Esophagus squamous epithelium (tissue), 5 donors: ENCODE data around the gene ALOXE3. TPM values are rescaled to one million over a fixed set of nuclear protein-coding genes. Genes with fewer than 3 reads are reported as not detected.

Source experiments
- DNase-seq: peaks from one replicate; lab custom pipeline; 2025; lab: John Stamatoyannopoulos, UW
- H3K27ac ChIP-seq, 4 donors: fragments of 200-600 bp; sonication (generic); one replicate each; pipeline ENCODE4 v1.5.1; 2016 to 2019; ENCODE audit warnings: mild to moderate bottlenecking in 1 of 4
- H3K27me3 ChIP-seq, 4 donors: fragments of 200-600 bp; sonication (generic); 1 replicate in 3 of 4; 2 replicates in 1 of 4; pipeline versions ENCODE4 v1.5.1 to v1.6.0; 2017 to 2021; ENCODE audit warnings: antibody characterized with exemption in 1 of 4
- H3K36me3 ChIP-seq, 3 donors: fragments of 200-600 bp; sonication (generic); one replicate each; pipeline ENCODE4 v1.5.1; 2016 to 2019
- H3K4me1 ChIP-seq, 3 donors: fragments of 200-600 bp; sonication (generic); one replicate each; pipeline ENCODE4 v1.5.1; 2017 to 2019
- H3K4me3 ChIP-seq, 4 donors: fragments of 200-600 bp; sonication (generic); 1 replicate in 3 of 4; 2 replicates in 1 of 4; pipeline ENCODE4 v1.5.1; 2016 to 2019; ENCODE audit warnings: mild to moderate bottlenecking in 2 of 4, moderate library complexity in 1 of 4
- H3K9me3 ChIP-seq, 3 donors: fragments of 200-600 bp; sonication (generic); one replicate each; pipeline ENCODE4 v1.5.1; 2016 to 2019
- POLR2A ChIP-seq, 4 donors: fragments of 450-650 bp; IDR thresholded peaks; one replicate each; pipeline ENCODE4 v1.6.1; 2017; ENCODE audit warnings: antibody characterized with exemption in 4 of 4, mild to moderate bottlenecking in 4 of 4, moderate library complexity in 3 of 4
- WGBS, 2 donors: methylation state at CpG; one replicate each; pipeline ENCODE4 v1.1.5; 2018; 5-methylcytosine and 5-hydroxymethylcytosine counted together
- intact Hi-C: fragments of 100-400 bp; cut with DNase I; formaldehyde crosslinking; loops from one replicate; pipeline ENCODE4 v1.15.0; 2022
- total RNA-seq, 4 donors: library from RNA; depleted of rRNA; stranded (reverse); fragments of >200 nt; gene quantifications; one replicate each; pipeline ENCODE4 v1.1.0, GENCODE V29; 2016
- TF ChIP-seq, protein P1 (sequence below), 6 experiments: fragments of 450-650 bp in 4 of 6; fragments of 200-600 bp in 2 of 6; sonication (generic) in 2 of 6; IDR thresholded peaks; one replicate each; pipeline ENCODE4 v1.5.1; 2016 to 2019; ENCODE audit warnings: antibody characterized with exemption in 6 of 6, mild to moderate bottlenecking in 4 of 6, moderate library complexity in 4 of 6
- donor health status: DM: yes; HTN: yes; CAD: no.

The ALOXE3 gene
- total RNA-seq, 4 donors from 2014 or later, result 0.30 to 8.8 (median 2.2) TPM; not detected in 1

DNA sequence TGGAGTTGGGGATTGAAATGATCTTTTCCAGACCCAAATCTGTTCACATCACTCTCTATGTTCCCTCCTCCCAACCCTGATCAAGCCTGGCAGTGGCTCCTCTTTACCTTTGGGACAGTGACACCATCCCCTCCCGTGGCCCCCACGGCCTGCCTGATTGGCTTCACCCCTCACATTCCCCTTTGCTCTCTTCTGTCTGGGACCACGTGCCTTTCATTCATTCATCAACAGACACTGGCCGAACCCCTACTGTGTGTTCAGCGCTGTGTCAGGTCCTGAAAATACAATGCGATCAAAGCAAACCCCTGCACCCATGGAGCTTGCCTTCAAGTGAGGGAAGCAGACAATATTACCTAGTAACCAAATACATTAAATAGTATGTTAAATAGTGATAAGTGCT is 28.6 kb downstream of the ALOXE3 start:
- no peaks in the 10 kb centered on the region for H3K36me3 ChIP-seq
- H3K27ac ChIP-seq, result no peak overlapping the region
- H3K9me3 ChIP-seq, result no peaks in the 10 kb centered on the region
- H3K4me1 ChIP-seq, result peaks cover 0 to 17% (median 6%) of the 10 kb centered on the region in 3 donors
- intact Hi-C loops, result no loop called here
- 68 to 82% methylated on average over 5 to 6 of the region's 6 CpGs for WGBS, 2 donors
- peaks cover 0 to 64% (median 0%) of the 10 kb centered on the region in 4 donors for H3K27me3 ChIP-seq
- no peak for TF ChIP-seq POLR2A (IDR thresholded peaks at IDR 0.05)
- TF ChIP-seq, protein P1, sequence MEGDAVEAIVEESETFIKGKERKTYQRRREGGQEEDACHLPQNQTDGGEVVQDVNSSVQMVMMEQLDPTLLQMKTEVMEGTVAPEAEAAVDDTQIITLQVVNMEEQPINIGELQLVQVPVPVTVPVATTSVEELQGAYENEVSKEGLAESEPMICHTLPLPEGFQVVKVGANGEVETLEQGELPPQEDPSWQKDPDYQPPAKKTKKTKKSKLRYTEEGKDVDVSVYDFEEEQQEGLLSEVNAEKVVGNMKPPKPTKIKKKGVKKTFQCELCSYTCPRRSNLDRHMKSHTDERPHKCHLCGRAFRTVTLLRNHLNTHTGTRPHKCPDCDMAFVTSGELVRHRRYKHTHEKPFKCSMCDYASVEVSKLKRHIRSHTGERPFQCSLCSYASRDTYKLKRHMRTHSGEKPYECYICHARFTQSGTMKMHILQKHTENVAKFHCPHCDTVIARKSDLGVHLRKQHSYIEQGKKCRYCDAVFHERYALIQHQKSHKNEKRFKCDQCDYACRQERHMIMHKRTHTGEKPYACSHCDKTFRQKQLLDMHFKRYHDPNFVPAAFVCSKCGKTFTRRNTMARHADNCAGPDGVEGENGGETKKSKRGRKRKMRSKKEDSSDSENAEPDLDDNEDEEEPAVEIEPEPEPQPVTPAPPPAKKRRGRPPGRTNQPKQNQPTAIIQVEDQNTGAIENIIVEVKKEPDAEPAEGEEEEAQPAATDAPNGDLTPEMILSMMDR (IDR thresholded peaks at IDR 0.05), result no peak
- no peak for DNase-seq
- no peak overlapping the region for H3K4me3 ChIP-seq

DNA sequence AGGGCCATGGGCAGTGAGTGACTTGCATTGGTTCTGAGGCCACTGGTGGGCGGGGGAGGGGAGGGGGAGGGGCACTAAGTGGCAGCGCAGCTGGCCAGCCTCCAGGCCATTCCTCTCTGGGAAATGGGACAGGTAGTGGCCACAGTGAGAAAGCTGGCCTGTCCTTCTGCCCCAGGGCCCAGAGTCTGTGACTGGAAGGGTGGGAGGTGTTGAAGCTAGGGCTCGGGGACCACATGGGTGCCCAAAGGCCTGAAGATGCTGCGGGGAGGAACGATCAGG is 30.4 kb downstream of the ALOXE3 start:
- peaks cover 0 to 76% (median 0%) of the 10 kb centered on the region in 4 donors for H3K27me3 ChIP-seq
- TF ChIP-seq, protein P1 (IDR thresholded peaks at IDR 0.05), result no peak
- TF ChIP-seq POLR2A (IDR thresholded peaks at IDR 0.05), result no peak
- no peaks in the 10 kb centered on the region for H3K9me3 ChIP-seq
- no peaks in the 10 kb centered on the region for H3K36me3 ChIP-seq
- no peak overlapping the region for H3K4me3 ChIP-seq
- 84% methylated on average over 3 of the region's 5 CpGs for WGBS, 2 donors
- intact Hi-C loops, result no loop called here
- no peak for DNase-seq
- peaks cover 0 to 13% (median 6%) of the 10 kb centered on the region in 3 donors for H3K4me1 ChIP-seq
- no peak overlapping the region for H3K27ac ChIP-seq

DNA sequence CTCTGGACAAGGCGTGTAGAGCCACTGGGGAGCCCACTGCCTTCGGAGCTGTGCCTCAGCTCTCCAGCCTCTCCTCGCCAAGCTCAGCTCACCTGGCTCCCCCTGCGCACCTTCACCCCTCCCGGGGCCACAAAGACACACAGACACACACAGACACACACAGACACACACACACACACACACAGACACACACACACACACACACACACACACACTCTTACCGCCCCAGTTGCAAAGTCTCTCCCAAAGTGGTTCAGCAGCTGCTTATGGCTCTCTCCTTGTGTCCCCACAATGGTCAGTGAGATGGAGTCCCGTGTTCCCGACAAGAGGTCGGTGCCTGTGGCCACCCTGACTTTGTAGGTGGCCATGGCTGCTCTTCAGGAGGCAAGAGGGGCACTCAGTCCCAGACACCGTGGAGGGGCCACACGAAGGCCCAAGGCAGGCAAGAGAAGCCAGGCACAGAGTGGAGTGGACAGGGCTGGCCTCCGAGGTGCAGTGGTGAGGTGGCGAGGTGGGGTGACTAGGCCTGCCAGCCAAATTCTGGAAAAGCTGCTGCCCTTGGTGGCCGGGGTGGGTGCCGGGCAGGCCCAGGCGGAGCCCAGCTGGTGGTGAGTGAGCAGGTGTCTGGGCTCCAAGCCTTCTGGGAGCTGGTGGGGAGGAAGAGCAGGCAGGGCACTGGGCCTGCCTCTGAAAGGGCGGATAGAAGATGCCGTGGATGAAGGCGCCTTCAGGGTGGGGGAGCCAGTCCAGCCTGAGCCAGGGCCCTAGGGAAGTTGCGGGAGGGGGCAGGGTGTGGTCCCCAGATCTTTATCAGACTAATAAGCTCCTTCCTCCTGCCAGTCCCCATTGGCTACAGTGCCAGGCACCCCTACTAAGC is 31.0 kb downstream of the ALOXE3 start, which contains the start of gene ALOX12B:
Gene ALOX12B (minus strand): TSS at position 642 of the 877 bp plus-strand sequence. CDS start 274 bp downstream, at position 368.
- TF ChIP-seq, protein P1 (IDR thresholded peaks at IDR 0.05), result no peak
- no peak for TF ChIP-seq POLR2A (IDR thresholded peaks at IDR 0.05)
- peaks cover 0 to 76% (median 0%) of the 10 kb centered on the region in 4 donors for H3K27me3 ChIP-seq
- H3K4me1 ChIP-seq, result peaks cover 0 to 13% (median 6%) of the 10 kb centered on the region in 3 donors
- 56 to 77% methylated on average over 9 to 11 of the region's 20 CpGs for WGBS, 2 donors
- intact Hi-C loops, result no loop called here
- H3K9me3 ChIP-seq, result no peaks in the 10 kb centered on the region
- no peaks in the 10 kb centered on the region for H3K36me3 ChIP-seq
- H3K27ac ChIP-seq, result no peak within 1 kb of the TSS
- DNase-seq, result no peak
- H3K4me3 ChIP-seq, result no peak within 1 kb of the TSS

DNA sequence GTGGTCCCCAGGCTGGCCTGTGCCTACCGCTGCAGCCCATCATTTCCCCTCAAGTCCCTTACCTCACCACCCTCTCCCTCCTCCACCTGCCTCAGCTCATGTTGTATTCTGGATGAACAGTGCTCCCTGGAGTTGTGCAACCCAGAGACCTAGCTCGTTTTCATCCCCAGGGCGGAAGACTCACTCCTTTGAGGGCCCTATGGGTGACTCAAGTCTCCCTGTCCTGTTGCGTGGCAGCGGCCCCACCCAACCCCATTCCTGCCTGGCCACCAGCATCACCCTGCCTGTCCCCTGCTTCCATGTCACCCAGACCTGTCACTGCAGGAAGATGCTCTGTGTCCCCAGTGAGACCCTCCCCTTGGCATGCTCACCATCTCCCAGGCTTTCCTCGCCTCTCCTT is 34.1 kb downstream of the ALOXE3 start:
- H3K36me3 ChIP-seq, result no peaks in the 10 kb centered on the region
- H3K27ac ChIP-seq, result no peak overlapping the region
- H3K4me3 ChIP-seq, result no peak overlapping the region
- H3K9me3 ChIP-seq, result no peaks in the 10 kb centered on the region
- 44 to 74% methylated on average over 4 to 5 of the region's 6 CpGs for WGBS, 2 donors
- peaks cover 11 to 27% (median 14%) of the 10 kb centered on the region in 3 donors for H3K4me1 ChIP-seq
- no peak for DNase-seq
- H3K27me3 ChIP-seq, result peaks cover 0 to 74% (median 2%) of the 10 kb centered on the region in 4 donors
- intact Hi-C loops, result no loop called here
- no peak for TF ChIP-seq POLR2A (IDR thresholded peaks at IDR 0.05)
- TF ChIP-seq, protein P1 (IDR thresholded peaks at IDR 0.05), result no peak

DNA sequence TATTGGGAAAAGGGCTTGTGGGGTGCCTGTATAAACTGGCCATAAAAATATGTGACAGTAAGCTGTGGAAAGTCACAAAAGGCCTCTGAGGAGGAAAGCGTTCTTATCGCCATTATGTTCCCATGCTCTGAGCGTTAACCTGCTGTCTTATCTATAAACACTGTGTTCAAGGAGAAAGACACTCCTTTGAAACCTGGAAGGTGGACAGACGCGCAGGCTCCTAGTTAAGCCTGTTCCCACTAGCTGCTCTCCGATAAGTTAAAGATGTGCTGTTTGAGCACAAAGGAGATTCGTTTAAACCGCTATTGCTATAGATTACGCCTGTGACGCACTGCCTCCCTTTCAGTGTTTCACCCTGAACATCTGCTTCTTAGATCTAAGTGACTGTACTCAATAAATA is 36.0 kb downstream of the ALOXE3 start:
- Histone ChIP-seq H3K9me3 (no peaks in the 10 kb centered on the region), H3K27ac (no peak overlapping the region), H3K27me3 (peaks cover 0 to 87% (median 5%) of the 10 kb centered on the region in 4 donors), H3K4me3 (no peak overlapping the region), H3K36me3 (no peaks in the 10 kb centered on the region), H3K4me1 (peaks cover 7 to 24% (median 17%) of the 10 kb centered on the region in 3 donors)
- 84 to 88% methylated on average over 10 of the region's 10 CpGs for WGBS, 2 donors
- DNase-seq, result no peak
- TF ChIP-seq, protein P1 (IDR thresholded peaks at IDR 0.05), result no peak
- no peak for TF ChIP-seq POLR2A (IDR thresholded peaks at IDR 0.05)
- intact Hi-C loops, result no loop called here
